ENCODE results near the gene TBC1D2.

DNA sequence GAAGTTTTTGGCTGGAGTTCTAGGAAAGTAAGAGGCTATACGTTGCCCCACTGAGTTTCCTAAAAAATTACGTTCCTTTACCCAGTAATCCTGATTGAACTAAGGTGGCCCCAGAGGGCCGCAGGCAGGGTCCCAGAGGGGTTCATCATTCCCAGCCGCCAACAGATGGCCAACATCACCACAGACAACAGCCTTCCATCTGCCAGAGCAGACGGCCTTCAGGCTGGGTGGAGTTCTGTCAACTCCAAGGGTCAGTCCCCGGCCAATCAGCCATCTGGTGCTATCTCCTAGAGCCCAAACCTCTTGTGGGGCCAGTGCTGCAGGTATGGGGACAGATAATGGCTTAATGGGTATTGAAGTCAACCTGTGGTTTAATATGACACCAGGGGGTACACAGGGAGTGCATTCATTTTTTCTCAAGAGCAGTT, 30.4 kb downstream of the TBC1D2 start:
- TF ChIP-seq EZH2phosphoT487 (IDR thresholded peaks at IDR 0.05; ENCODE audit: unreplicated experiment) (no peak), POLR2AphosphoS5 (IDR thresholded peaks at IDR 0.05; ENCODE audit: low read depth) (no peak)
